Medulla oblongata (tissue), 1 donor: Measurements from ENCODE around the gene HSPA12A.

ENCODE experiments used
- DNase-seq: peaks from one replicate; pipeline ENCODE4 v3.0.0-alpha.2; 2015; ENCODE audit errors: extremely low spot score

HSPA12A gene

GRCh38 chr10:116668446-116668845 lies 73.9 kb downstream of the HSPA12A start:
- no peak for DNase-seq

- no peak for DNase-seq
Measured at GRCh38 chr10:116668018-116668417, 74.3 kb downstream of the HSPA12A start.

GRCh38 chr10:116667484-116667883 lies 74.9 kb downstream of the HSPA12A start:
- DNase-seq: no peak

GRCh38 chr10:116665541-116666125 lies 76.7 kb downstream of the HSPA12A start:
- DNase-seq: peak; percentile 36

- DNase-seq: no peak
Measured at GRCh38 chr10:116664631-116665030, 77.7 kb downstream of the HSPA12A start.

GRCh38 chr10:116663342-116663741 lies 79.0 kb downstream of the HSPA12A start:
- no peak for DNase-seq

GRCh38 chr10:116660860-116661259 lies 81.5 kb downstream of the HSPA12A start:
- no peak for DNase-seq

- DNase-seq: no peak
Measured at GRCh38 chr10:116659049-116659670, 83.2 kb downstream of the HSPA12A start.

GRCh38 chr10:116657863-116658551 lies 84.4 kb downstream of the HSPA12A start:
- no peak for DNase-seq

GRCh38 chr10:116656044-116656443 lies 86.3 kb downstream of the HSPA12A start:
- DNase-seq: no peak

GRCh38 chr10:116655568-116655967 lies 86.8 kb downstream of the HSPA12A start:
- DNase-seq: no peak

- no peak for DNase-seq
Measured at GRCh38 chr10:116654816-116655215, 87.5 kb downstream of the HSPA12A start.

- DNase-seq: no peak
Measured at GRCh38 chr10:116653885-116654284, 88.5 kb downstream of the HSPA12A start.

- no peak for DNase-seq
Measured at GRCh38 chr10:116648903-116649302, 93.5 kb downstream of the HSPA12A start.

- no peak for DNase-seq
Measured at GRCh38 chr10:116646502-116646901, 95.9 kb downstream of the HSPA12A start.

GRCh38 chr10:116637830-116638229 lies 104.5 kb downstream of the HSPA12A start:
- no peak for DNase-seq

GRCh38 chr10:116636976-116637375 lies 105.4 kb downstream of the HSPA12A start:
- DNase-seq: no peak

GRCh38 chr10:116636385-116636784 lies 106.0 kb downstream of the HSPA12A start:
- DNase-seq: no peak

- DNase-seq: no peak
Measured at GRCh38 chr10:116634126-116634975, 108.0 kb downstream of the HSPA12A start.

- DNase-seq: no peak
Measured at GRCh38 chr10:116633216-116633600, 109.2 kb downstream of the HSPA12A start.

- no peak for DNase-seq
Measured at GRCh38 chr10:116632596-116633215, 109.7 kb downstream of the HSPA12A start.

- no peak for DNase-seq
Measured at GRCh38 chr10:116631871-116632295, 110.5 kb downstream of the HSPA12A start.
